WTC11 (cell line): Measurements from ENCODE around the gene FUZ. TPM values are rescaled to one million over a fixed set of nuclear protein-coding genes. Genes with fewer than 3 reads are reported as not detected.

Source experiments
- ATAC-seq: fragments of 200-7000 bp; cut with Tn5 transposase; 2 replicates; pipeline ENCODE4 v1.10.0; 2021; ENCODE audit warnings: mild to moderate bottlenecking, moderate library complexity
- CTCF ChIA-PET: fragments of 300-600 bp; sonication (Branson Sonifier 250); formaldehyde crosslinking; loops from one replicate; lab custom pipeline; 2021; ENCODE audit warnings: antibody characterized with exemption; lab: Charles Lee
- POLR2A ChIA-PET: fragments of 350-600 bp; sonication (Branson Sonifier 250); formaldehyde crosslinking; loops from one replicate; lab custom pipeline; 2021; ENCODE audit warnings: antibody characterized with exemption; lab: Charles Lee
- DNase-seq: peaks from one replicate; pipeline ENCODE4 v3.0.0; 2021; ENCODE audit warnings: low spot score
- H3K27ac Mint-ChIP-seq: 2 replicates; pipeline ENCODE4 v1.8.0; 2021; ENCODE audit warnings: mixed read lengths
- H3K27me3 Mint-ChIP-seq: 2 replicates; pipeline ENCODE4 v1.8.0; 2021; ENCODE audit warnings: low read depth, mild to moderate bottlenecking, moderate library complexity, mixed read lengths
- H3K36me3 Mint-ChIP-seq: 2 replicates; pipeline ENCODE4 v1.8.0; 2021; ENCODE audit warnings: mixed read lengths
- H3K4me1 Mint-ChIP-seq: 2 replicates; pipeline ENCODE4 v1.8.0; 2022; ENCODE audit warnings: mixed read lengths
- H3K4me3 Mint-ChIP-seq: 2 replicates; pipeline ENCODE4 v1.8.0; 2021; ENCODE audit warnings: mild to moderate bottlenecking, moderate library complexity, mixed read lengths
- H3K9me3 Mint-ChIP-seq: 2 replicates; pipeline ENCODE4 v1.8.0; 2021; ENCODE audit warnings: mixed read lengths
- AFF4 ChIP-seq: sonication (generic); formaldehyde crosslinking; IDR thresholded peaks from 2 replicates; pipeline ENCODE4 v1.8.1; 2023; ENCODE audit warnings: mild to moderate bottlenecking, missing genetic modification reagents, borderline replicate concordance
- GABPB1 ChIP-seq: sonication (generic); formaldehyde crosslinking; IDR thresholded peaks from 2 replicates; pipeline ENCODE4 v1.8.1; 2023; ENCODE audit warnings: mild to moderate bottlenecking, missing genetic modification reagents
- KAT7 ChIP-seq: sonication (generic); formaldehyde crosslinking; IDR thresholded peaks from 2 replicates; pipeline ENCODE4 v1.8.1; 2023; ENCODE audit warnings: missing genetic modification reagents, mild to moderate bottlenecking, borderline replicate concordance
- NR2C2 ChIP-seq: sonication (generic); formaldehyde crosslinking; IDR thresholded peaks from 2 replicates; pipeline ENCODE4 v1.8.0; 2022; ENCODE audit warnings: mild to moderate bottlenecking, missing genetic modification reagents
- OVOL2 ChIP-seq: fragments of 250-450 bp; sonication (Bioruptor Pico); IDR thresholded peaks from 2 replicates; pipeline ENCODE4 v1.9.0; 2021; ENCODE audit warnings: mild to moderate bottlenecking, borderline replicate concordance
- RORB ChIP-seq: fragments of 250-450 bp; sonication (Bioruptor Pico); IDR thresholded peaks from 2 replicates; pipeline ENCODE4 v1.9.0; 2021; ENCODE audit warnings: mild to moderate bottlenecking
- STAT6 ChIP-seq: sonication (generic); formaldehyde crosslinking; conservative IDR thresholded peaks from 2 replicates; pipeline ENCODE4 v1.8.1; 2023; ENCODE audit warnings: mild to moderate bottlenecking, low read depth, missing genetic modification reagents, moderate library complexity
- USF1 ChIP-seq: sonication (generic); formaldehyde crosslinking; IDR thresholded peaks from 2 replicates; pipeline ENCODE4 v1.8.0; 2022; ENCODE audit warnings: mild to moderate bottlenecking, missing genetic modification reagents
- ZBTB43 ChIP-seq: sonication (generic); formaldehyde crosslinking; IDR thresholded peaks from 2 replicates; pipeline ENCODE4 v1.8.1; 2023; ENCODE audit warnings: mild to moderate bottlenecking, missing genetic modification reagents
- ZNF121 ChIP-seq: sonication (generic); formaldehyde crosslinking; IDR thresholded peaks from 2 replicates; pipeline ENCODE4 v1.8.0; 2023; ENCODE audit warnings: missing genetic modification reagents
- ZSCAN18 ChIP-seq: fragments of 250-450 bp; sonication (Bioruptor Pico); IDR thresholded peaks from 2 replicates; pipeline ENCODE4 v2.1.2; 2022; ENCODE audit warnings: mild to moderate bottlenecking, moderate library complexity
- total RNA-seq: library from RNA; stranded (reverse); gene quantifications from 3 replicates; pipeline ENCODE4 v1.2.3, GENCODE V29; 2021
- TF ChIP-seq, protein P1 (sequence below): fragments of 250-450 bp; sonication (Bioruptor Pico); IDR thresholded peaks from 2 replicates; pipeline ENCODE4 v1.9.0; 2021; ENCODE audit warnings: mild to moderate bottlenecking
- TF ChIP-seq, protein P2 (sequence below): sonication (generic); formaldehyde crosslinking; conservative IDR thresholded peaks from 2 replicates; pipeline ENCODE4 v1.8.1; 2022; ENCODE audit warnings: mild to moderate bottlenecking, missing genetic modification reagents

The FUZ gene
- total RNA-seq, 1 experiment from 2014 or later: 35.1 TPM

DNA sequence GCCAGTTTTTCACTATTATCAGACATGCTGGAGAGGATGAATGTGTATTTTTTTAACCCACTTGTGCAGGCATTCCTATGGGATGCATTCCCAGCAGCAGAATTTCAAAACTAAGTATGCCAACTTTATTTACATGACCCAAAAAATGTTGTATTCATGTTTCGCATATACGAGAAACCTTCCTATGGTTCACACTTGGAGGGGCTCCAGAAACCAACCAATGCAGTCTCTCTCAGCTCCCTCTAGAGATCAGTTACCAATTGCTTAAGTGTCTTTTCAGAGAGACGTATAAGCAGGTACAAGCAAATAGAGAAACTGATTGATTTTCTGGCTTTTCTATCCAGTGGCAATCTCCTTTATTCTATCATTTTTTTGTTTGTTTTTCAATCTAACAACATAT lies 32.3 kb upstream of the FUZ start (continued):
- no peak for TF ChIP-seq ZBTB43 (CRISPR knock-in tag)
- no peak for TF ChIP-seq KAT7

GRCh38 chr19:49844138-49845095 lies 31.3 kb upstream of the FUZ start:
- Mint-ChIP-seq H3K27ac (no peak overlapping the region), H3K4me3 (no peak overlapping the region), H3K27me3 (no peaks in the 10 kb centered on the region; the same call in 1 of the 2 replicates), H3K4me1 (peaks cover 3% of the 10 kb centered on the region; the same call in 1 of the 2 replicates), H3K36me3 (peaks cover 18% of the 10 kb centered on the region), H3K9me3 (peaks cover 10% of the 10 kb centered on the region)
- POLR2A ChIA-PET: no interaction called here
- CTCF ChIA-PET: interaction anchor here (0.6 to 1.9 kb wide), 7 partner anchors 14 to 127 kb away, joined by 3 to 9 read pairs (median 3); partner anchors contain the start of gene AP2A1
- ATAC-seq (no peak), DNase-seq (no peak)
- TF ChIP-seq USF1 (no peak), ZNF121 (CRISPR knock-in tag) (no peak), NR2C2 (CRISPR knock-in tag) (no peak), OVOL2 (CRISPR knock-in tag) (no peak), ZSCAN18 (no peak), STAT6 (no peak), RORB (no peak), AFF4 (CRISPR knock-in tag) (no peak), GABPB1 (no peak)
- TF ChIP-seq, protein P1, sequence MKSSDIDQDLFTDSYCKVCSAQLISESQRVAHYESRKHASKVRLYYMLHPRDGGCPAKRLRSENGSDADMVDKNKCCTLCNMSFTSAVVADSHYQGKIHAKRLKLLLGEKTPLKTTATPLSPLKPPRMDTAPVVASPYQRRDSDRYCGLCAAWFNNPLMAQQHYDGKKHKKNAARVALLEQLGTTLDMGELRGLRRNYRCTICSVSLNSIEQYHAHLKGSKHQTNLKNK: no peak
- TF ChIP-seq, protein P2, sequence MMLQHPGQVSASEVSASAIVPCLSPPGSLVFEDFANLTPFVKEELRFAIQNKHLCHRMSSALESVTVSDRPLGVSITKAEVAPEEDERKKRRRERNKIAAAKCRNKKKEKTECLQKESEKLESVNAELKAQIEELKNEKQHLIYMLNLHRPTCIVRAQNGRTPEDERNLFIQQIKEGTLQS (CRISPR knock-in tag): no peak
